NB4 (cell line): ENCODE results near the gene OSBPL10.

ENCODE experiments used
- CTCF ChIP-seq: IDR thresholded peaks from one replicate; pipeline ENCODE4 v1.5.1; 2012; ENCODE audit warnings: low read depth, low read length
- MAX ChIP-seq: IDR thresholded peaks from 2 replicates; pipeline ENCODE4 v1.6.1; 2011; ENCODE audit warnings: low read depth, low read length
- POLR2A ChIP-seq: IDR thresholded peaks from 2 replicates; pipeline ENCODE4 v1.6.1; 2011; ENCODE audit warnings: mild to moderate bottlenecking; ENCODE audit not compliant: insufficient read length; ENCODE audit errors: extremely low read depth

DNA sequence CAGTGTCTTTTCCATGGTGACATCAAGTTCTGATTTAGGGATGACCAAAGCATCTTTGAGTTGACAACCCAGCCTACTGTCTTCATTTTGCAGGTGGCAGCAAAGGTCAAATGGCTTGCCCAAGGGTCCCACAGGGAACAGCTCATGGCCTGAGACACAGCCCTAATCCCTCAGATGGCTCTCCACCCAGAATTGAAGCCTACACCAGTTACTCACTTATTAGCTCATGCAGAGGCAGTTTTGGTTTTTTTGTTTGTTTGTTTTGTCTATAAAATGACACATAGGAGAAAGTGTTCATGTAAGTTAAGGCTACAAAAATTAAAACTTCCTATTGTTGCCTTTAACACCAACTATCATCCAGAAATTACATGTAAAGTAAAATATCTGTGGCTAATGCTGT lies 167.9 kb downstream of the OSBPL10 start:
- no peak for TF ChIP-seq CTCF
- TF ChIP-seq POLR2A, result no peak
- TF ChIP-seq MAX, result no peak
